Endothelial cell (in vitro differentiated cells): ENCODE results near the gene ARHGEF12. TPM values are rescaled to one million over a fixed set of nuclear protein-coding genes. Genes with fewer than 3 reads are reported as not detected.

Source experiments
- DNase-seq: peaks from one replicate; pipeline ENCODE4 v3.0.0; 2021; ENCODE audit warnings: low spot score
- H3K27ac Mint-ChIP-seq: one replicate; pipeline ENCODE4 v1.8.0; 2021; ENCODE audit warnings: mixed read lengths, inconsistent platforms; ENCODE audit not compliant: unreplicated experiment
- H3K27me3 Mint-ChIP-seq: one replicate; pipeline ENCODE4 v1.8.0; 2021; ENCODE audit warnings: mild to moderate bottlenecking, moderate library complexity, mixed read lengths, inconsistent platforms; ENCODE audit not compliant: unreplicated experiment
- H3K36me3 Mint-ChIP-seq: one replicate; pipeline ENCODE4 v1.8.0; 2021; ENCODE audit warnings: mild to moderate bottlenecking, low read depth, mixed read lengths, inconsistent platforms; ENCODE audit not compliant: unreplicated experiment
- H3K4me1 Mint-ChIP-seq: one replicate; pipeline ENCODE4 v1.8.0; 2021; ENCODE audit warnings: mild to moderate bottlenecking, mixed read lengths, inconsistent platforms; ENCODE audit not compliant: unreplicated experiment
- H3K4me3 Mint-ChIP-seq: one replicate; pipeline ENCODE4 v1.8.0; 2021; ENCODE audit warnings: mild to moderate bottlenecking, mixed read lengths, inconsistent platforms; ENCODE audit not compliant: unreplicated experiment
- H3K9me3 Mint-ChIP-seq: one replicate; pipeline ENCODE4 v1.8.0; 2021; ENCODE audit warnings: mixed read lengths, inconsistent platforms; ENCODE audit not compliant: unreplicated experiment
- CTCF ChIP-seq: fragments of 200-600 bp; sonication (generic); IDR thresholded peaks from one replicate; pipeline ENCODE4 v1.5.0; 2021; ENCODE audit warnings: antibody characterized with exemption; ENCODE audit not compliant: unreplicated experiment
- total RNA-seq: library from RNA; stranded (reverse); fragmentation: NEBNext Ultra II Directional; extraction: Animal tissue kit (Norgen Biotek cat#: 25700); gene quantifications from one replicate; pipeline ENCODE4 v1.2.1, GENCODE V29; 2021; ENCODE audit not compliant: unreplicated experiment

ARHGEF12 gene
- total RNA-seq, 1 donor from 2014 or later: 128 TPM

GRCh38 chr11:120293038-120293800 is 43.0 kb upstream of the ARHGEF12 start:
- H3K36me3 Mint-ChIP-seq: no peaks in the 10 kb centered on the region
- H3K4me3 Mint-ChIP-seq: no peak overlapping the region
- no peak for TF ChIP-seq CTCF
- DNase-seq: no peak
- H3K9me3 Mint-ChIP-seq: no peaks in the 10 kb centered on the region
- peaks cover 2% of the 10 kb centered on the region for H3K27me3 Mint-ChIP-seq
- peaks cover 16% of the 10 kb centered on the region for H3K4me1 Mint-ChIP-seq
- no peak overlapping the region for H3K27ac Mint-ChIP-seq

GRCh38 chr11:120294096-120294495 is 42.1 kb upstream of the ARHGEF12 start:
- Mint-ChIP-seq H3K4me1 (peaks cover 16% of the 10 kb centered on the region), H3K27ac (no peak overlapping the region), H3K36me3 (no peaks in the 10 kb centered on the region), H3K9me3 (no peaks in the 10 kb centered on the region), H3K4me3 (no peak overlapping the region), H3K27me3 (peaks cover 2% of the 10 kb centered on the region)
- DNase-seq: no peak
- no peak for TF ChIP-seq CTCF

GRCh38 chr11:120295099-120295498 is 41.1 kb upstream of the ARHGEF12 start:
- H3K9me3 Mint-ChIP-seq: no peaks in the 10 kb centered on the region
- no peak overlapping the region for H3K27ac Mint-ChIP-seq
- no peak for DNase-seq
- peaks cover 12% of the 10 kb centered on the region for H3K4me1 Mint-ChIP-seq
- H3K36me3 Mint-ChIP-seq: no peaks in the 10 kb centered on the region
- H3K27me3 Mint-ChIP-seq: peaks cover 5% of the 10 kb centered on the region
- H3K4me3 Mint-ChIP-seq: no peak overlapping the region
- no peak for TF ChIP-seq CTCF

- Mint-ChIP-seq H3K36me3 (no peaks in the 10 kb centered on the region), H3K27ac (no peak overlapping the region), H3K9me3 (no peaks in the 10 kb centered on the region), H3K27me3 (peaks cover 5% of the 10 kb centered on the region), H3K4me3 (no peak overlapping the region), H3K4me1 (peaks cover 10% of the 10 kb centered on the region)
- TF ChIP-seq CTCF: no peak
- DNase-seq: no peak
Measured at GRCh38 chr11:120296554-120296953, 39.7 kb upstream of the ARHGEF12 start.

GRCh38 chr11:120298461-120298860 is 37.8 kb upstream of the ARHGEF12 start:
- TF ChIP-seq CTCF: no peak
- no peak for DNase-seq
- peaks cover 28% of the 10 kb centered on the region for H3K4me1 Mint-ChIP-seq
- no peaks in the 10 kb centered on the region for H3K9me3 Mint-ChIP-seq
- H3K36me3 Mint-ChIP-seq: no peaks in the 10 kb centered on the region
- H3K27ac Mint-ChIP-seq: no peak overlapping the region
- peaks cover 5% of the 10 kb centered on the region for H3K27me3 Mint-ChIP-seq
- no peak overlapping the region for H3K4me3 Mint-ChIP-seq
